Neural crest cell (in vitro differentiated cells): ENCODE data around the gene HAUS2. TPM values are rescaled to one million over a fixed set of nuclear protein-coding genes. Genes with fewer than 3 reads are reported as not detected.

ENCODE experiments used
- DNase-seq: peaks from one replicate; pipeline ENCODE4 v3.0.0; 2021; ENCODE audit warnings: low read depth, mixed read lengths, low spot score
- H3K27ac Mint-ChIP-seq: one replicate; pipeline ENCODE4 v1.8.0; 2021; ENCODE audit warnings: mild to moderate bottlenecking, mixed read lengths; ENCODE audit not compliant: unreplicated experiment
- H3K27me3 Mint-ChIP-seq: 2 replicates; pipeline ENCODE4 v1.8.0; 2021; ENCODE audit warnings: low read depth, mild to moderate bottlenecking, mixed read lengths
- H3K36me3 Mint-ChIP-seq: 2 replicates; pipeline ENCODE4 v1.8.0; 2021; ENCODE audit warnings: low read depth, mild to moderate bottlenecking, mixed read lengths
- H3K4me1 Mint-ChIP-seq: 2 replicates; pipeline ENCODE4 v1.8.0; 2021; ENCODE audit warnings: mixed read lengths
- H3K4me3 Mint-ChIP-seq: one replicate; pipeline ENCODE4 v1.8.0; 2021; ENCODE audit warnings: mild to moderate bottlenecking, mixed read lengths
- H3K9me3 Mint-ChIP-seq: 2 replicates; pipeline ENCODE4 v1.8.0; 2021; ENCODE audit warnings: mixed read lengths
- CTCF ChIP-seq: fragments of 200-600 bp; sonication (generic); conservative IDR thresholded peaks from 2 replicates; pipeline ENCODE4 v1.5.0; 2021; ENCODE audit warnings: antibody characterized with exemption, mild to moderate bottlenecking
- total RNA-seq: library from RNA; stranded (reverse); gene quantifications from 2 replicates; pipeline ENCODE4 v1.2.1, GENCODE V29; 2021

The HAUS2 gene
- total RNA-seq, 1 donor from 2014 or later = 34.7 TPM

- Mint-ChIP-seq H3K9me3 (no peaks in the 10 kb centered on the region), H3K4me1 (peaks cover 44% of the 10 kb centered on the region), H3K27me3 (no peaks in the 10 kb centered on the region), H3K4me3 (peak overlapping the region; percentile 2), H3K27ac (peak overlapping the region; percentile 60), H3K36me3 (no peaks in the 10 kb centered on the region)
- TF ChIP-seq CTCF = no peak
- DNase-seq = no peak
Measured at GRCh38 chr15:42582569-42583375, 34.1 kb downstream of the HAUS2 start.

GRCh38 chr15:42584031-42584765 lies 35.6 kb downstream of the HAUS2 start:
- H3K36me3 Mint-ChIP-seq = peaks cover 5% of the 10 kb centered on the region
- no peak for TF ChIP-seq CTCF
- peaks cover 35% of the 10 kb centered on the region for H3K4me1 Mint-ChIP-seq
- peak overlapping the region; percentile 24 for H3K4me3 Mint-ChIP-seq
- no peaks in the 10 kb centered on the region for H3K9me3 Mint-ChIP-seq
- no peaks in the 10 kb centered on the region for H3K27me3 Mint-ChIP-seq
- no peak for DNase-seq
- H3K27ac Mint-ChIP-seq = no peak overlapping the region

- Mint-ChIP-seq H3K27me3 (no peaks in the 10 kb centered on the region), H3K4me1 (peaks cover 4% of the 10 kb centered on the region), H3K4me3 (no peak overlapping the region), H3K36me3 (peaks cover 12% of the 10 kb centered on the region), H3K9me3 (no peaks in the 10 kb centered on the region), H3K27ac (peak overlapping the region; percentile 46)
- DNase-seq = no peak
- no peak for TF ChIP-seq CTCF
Measured at GRCh38 chr15:42590619-42591237, 42.1 kb downstream of the HAUS2 start.

- peak; percentile 46 for TF ChIP-seq CTCF
- Mint-ChIP-seq H3K4me3 (no peak overlapping the region), H3K27ac (no peak overlapping the region), H3K27me3 (no peaks in the 10 kb centered on the region), H3K9me3 (no peaks in the 10 kb centered on the region), H3K4me1 (peaks cover 4% of the 10 kb centered on the region), H3K36me3 (peaks cover 12% of the 10 kb centered on the region)
- DNase-seq = no peak
Measured at GRCh38 chr15:42591238-42591934, 42.7 kb downstream of the HAUS2 start.

- Mint-ChIP-seq H3K9me3 (no peaks in the 10 kb centered on the region), H3K4me1 (peaks cover 4% of the 10 kb centered on the region), H3K4me3 (no peak overlapping the region), H3K27me3 (no peaks in the 10 kb centered on the region), H3K36me3 (peaks cover 12% of the 10 kb centered on the region), H3K27ac (no peak overlapping the region)
- TF ChIP-seq CTCF = no peak
- DNase-seq = no peak
Measured at GRCh38 chr15:42592716-42593115, 44.1 kb downstream of the HAUS2 start.
